ENCODE data around the gene NADSYN1. TPM values are rescaled to one million over a fixed set of nuclear protein-coding genes. Genes with fewer than 3 reads are reported as not detected.

The NADSYN1 gene
- total RNA-seq, 4 donors from 2014 or later = 54.2 to 85.9 (median 70.0) TPM

DNA sequence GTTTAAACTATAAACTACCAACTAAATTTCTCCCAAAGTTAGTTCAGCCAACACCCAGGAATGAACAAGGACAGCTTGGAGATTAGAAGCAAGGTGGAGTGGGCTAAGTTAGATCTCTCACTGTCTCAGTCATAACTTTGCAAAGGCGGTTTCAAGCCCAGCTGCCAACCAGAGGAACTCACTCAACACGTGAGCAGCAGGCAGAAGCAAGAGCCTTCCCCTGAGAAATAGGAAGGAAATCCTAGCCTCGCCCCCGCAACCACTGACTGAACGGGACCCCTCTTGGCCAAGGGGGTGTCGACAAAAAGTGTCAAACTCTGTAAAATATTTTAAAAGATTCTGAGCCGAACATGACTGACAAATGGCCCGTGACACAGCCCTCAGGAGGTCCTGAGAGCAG lies 90.9 kb downstream of the NADSYN1 start:
- peaks cover 0 to 3% (median 0%) of the 10 kb centered on the region in 4 donors for H3K4me1 ChIP-seq
- H3K27ac ChIP-seq = no peak overlapping the region
- H3K4me3 ChIP-seq = no peak overlapping the region
- H3K27me3 ChIP-seq = no peaks in the 10 kb centered on the region
- TF ChIP-seq EP300 (IDR thresholded peaks at IDR 0.05) = no peak
- TF ChIP-seq POLR2A (IDR thresholded peaks at IDR 0.05) = no peak
- TF ChIP-seq, protein P1, sequence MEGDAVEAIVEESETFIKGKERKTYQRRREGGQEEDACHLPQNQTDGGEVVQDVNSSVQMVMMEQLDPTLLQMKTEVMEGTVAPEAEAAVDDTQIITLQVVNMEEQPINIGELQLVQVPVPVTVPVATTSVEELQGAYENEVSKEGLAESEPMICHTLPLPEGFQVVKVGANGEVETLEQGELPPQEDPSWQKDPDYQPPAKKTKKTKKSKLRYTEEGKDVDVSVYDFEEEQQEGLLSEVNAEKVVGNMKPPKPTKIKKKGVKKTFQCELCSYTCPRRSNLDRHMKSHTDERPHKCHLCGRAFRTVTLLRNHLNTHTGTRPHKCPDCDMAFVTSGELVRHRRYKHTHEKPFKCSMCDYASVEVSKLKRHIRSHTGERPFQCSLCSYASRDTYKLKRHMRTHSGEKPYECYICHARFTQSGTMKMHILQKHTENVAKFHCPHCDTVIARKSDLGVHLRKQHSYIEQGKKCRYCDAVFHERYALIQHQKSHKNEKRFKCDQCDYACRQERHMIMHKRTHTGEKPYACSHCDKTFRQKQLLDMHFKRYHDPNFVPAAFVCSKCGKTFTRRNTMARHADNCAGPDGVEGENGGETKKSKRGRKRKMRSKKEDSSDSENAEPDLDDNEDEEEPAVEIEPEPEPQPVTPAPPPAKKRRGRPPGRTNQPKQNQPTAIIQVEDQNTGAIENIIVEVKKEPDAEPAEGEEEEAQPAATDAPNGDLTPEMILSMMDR (IDR thresholded peaks at IDR 0.05) = no peak
- peaks cover 0 to 8% (median 0%) of the 10 kb centered on the region in 3 donors for H3K36me3 ChIP-seq
- 51 to 54% methylated on average over 8 of the region's 8 CpGs for WGBS, 2 donors
- H3K9me3 ChIP-seq = peaks cover 0 to 8% (median 0%) of the 10 kb centered on the region in 4 donors
- no peak for DNase-seq (ENCODE audit: low spot score in 2 of 2)

DNA sequence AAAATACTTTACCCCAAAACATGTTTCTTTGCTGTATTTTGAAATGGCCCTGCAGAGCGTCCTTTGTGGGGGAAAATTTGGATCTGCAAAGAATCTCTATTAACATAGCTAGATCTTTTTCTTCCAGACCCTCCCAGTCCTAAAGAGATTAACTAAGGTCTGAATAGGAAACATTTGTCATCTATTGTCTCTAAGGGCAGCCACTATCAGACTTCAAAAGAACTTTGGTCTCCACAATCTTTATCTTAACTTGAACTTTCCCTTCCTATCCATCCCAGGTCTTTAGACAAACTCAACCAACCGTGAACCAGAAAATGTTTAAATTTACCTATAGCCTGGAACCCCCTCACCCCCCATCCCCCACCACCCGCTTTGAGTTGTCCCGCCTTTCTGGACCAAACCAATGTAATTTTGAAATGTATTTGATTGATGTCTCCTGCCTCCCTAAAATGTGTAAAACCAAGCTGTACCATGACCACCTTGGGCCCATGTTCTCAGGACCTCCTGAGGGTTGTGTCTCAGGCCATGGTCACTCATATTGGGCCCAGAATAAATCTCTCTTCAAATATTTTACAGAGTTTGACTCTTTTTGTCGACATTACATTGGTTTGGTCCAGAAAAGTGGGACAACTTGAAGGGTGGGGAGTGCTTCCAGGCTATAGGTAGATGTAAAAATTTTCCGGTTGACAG lies 91.7 kb downstream of the NADSYN1 start:
- TF ChIP-seq EP300 (IDR thresholded peaks at IDR 0.05) (no peak), POLR2A (IDR thresholded peaks at IDR 0.05) (no peak)
- TF ChIP-seq, protein P1 (IDR thresholded peaks at IDR 0.05) = no peak
- Histone ChIP-seq H3K4me3 (no peak overlapping the region), H3K27me3 (no peaks in the 10 kb centered on the region), H3K9me3 (peaks cover 0 to 8% (median 0%) of the 10 kb centered on the region in 4 donors), H3K27ac (no peak overlapping the region), H3K36me3 (peaks cover 0 to 8% (median 0%) of the 10 kb centered on the region in 3 donors), H3K4me1 (peaks cover 0 to 3% (median 0%) of the 10 kb centered on the region in 4 donors)
- DNase-seq (ENCODE audit: low spot score in 2 of 2) = no peak
- 87 to 88% methylated on average over 6 of the region's 6 CpGs for WGBS, 2 donors

DNA sequence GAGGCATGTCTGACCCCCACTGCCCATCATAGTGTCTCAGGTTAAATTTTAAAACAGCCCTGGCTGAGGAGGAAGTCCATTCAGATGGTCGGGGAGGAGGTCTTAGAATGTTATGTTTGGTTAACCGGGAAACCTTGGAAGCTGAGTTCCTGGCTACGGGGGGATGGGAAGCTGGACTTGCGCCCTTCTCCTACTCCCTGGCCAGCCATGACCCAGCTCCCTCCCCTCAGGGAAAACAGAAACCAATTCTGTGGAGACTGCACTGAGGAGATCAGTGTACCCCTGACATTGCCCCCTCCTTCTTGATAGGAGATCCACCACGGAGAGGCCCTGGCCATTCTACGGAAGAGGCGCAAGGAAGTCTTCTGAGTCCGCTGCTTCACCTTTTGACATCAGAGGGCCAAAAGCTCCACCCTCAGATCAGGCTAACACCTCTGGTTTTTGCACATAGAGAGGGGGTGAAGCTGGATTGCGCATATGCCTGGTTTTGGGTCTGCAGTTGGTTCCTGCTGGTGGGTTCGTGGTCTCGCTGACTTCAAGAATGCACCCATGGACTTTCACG lies 92.5 kb downstream of the NADSYN1 start:
- 93% methylated on average over 12 of the region's 12 CpGs for WGBS, 2 donors

DNA sequence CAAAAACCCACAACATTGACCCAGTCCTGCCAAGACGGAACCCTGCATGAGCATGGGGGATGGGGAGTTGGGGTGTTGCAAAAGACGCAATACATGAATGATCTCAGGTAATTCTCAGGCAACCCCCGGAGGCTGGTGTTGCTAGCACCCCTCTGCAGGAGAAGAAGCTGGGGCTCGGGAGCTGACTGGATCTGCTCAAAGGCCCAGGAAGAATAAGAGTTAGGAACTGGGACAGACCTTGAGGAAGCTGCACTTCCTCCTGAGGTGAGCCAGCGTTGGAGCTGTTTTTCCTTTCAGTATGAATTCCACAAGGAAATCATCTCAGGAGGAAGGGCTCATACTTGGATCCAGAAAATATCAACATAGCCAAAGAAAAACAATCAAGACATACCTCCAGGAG lies 95.1 kb downstream of the NADSYN1 start, which contains the start of gene KRTAP5-9:
Gene KRTAP5-9, plus strand, starts transcription at position 301 of the 400 bp plus-strand sequence. CDS start 238 bp downstream, outside the sequence.
- Histone ChIP-seq H3K36me3 (peaks cover 0 to 8% (median 0%) of the 10 kb centered on the region in 3 donors), H3K4me3 (no peak within 1 kb of the TSS), H3K27me3 (no peaks in the 10 kb centered on the region), H3K9me3 (peaks cover 0 to 8% (median 0%) of the 10 kb centered on the region in 4 donors), H3K4me1 (peaks cover 0 to 3% (median 0%) of the 10 kb centered on the region in 4 donors), H3K27ac (no peak within 1 kb of the TSS)
- no peak for DNase-seq (ENCODE audit: low spot score in 2 of 2)
- WGBS, 2 donors = 64 to 77% methylated on average over 5 of the region's 5 CpGs
- no peak for TF ChIP-seq EP300 (IDR thresholded peaks at IDR 0.05)

More for the DNA sequence above, 92.5 kb downstream of the NADSYN1 start:
- TF ChIP-seq POLR2A (IDR thresholded peaks at IDR 0.05) (no peak), EP300 (IDR thresholded peaks at IDR 0.05) (no peak)
- TF ChIP-seq, protein P1 (IDR thresholded peaks at IDR 0.05) = no peak
- Histone ChIP-seq H3K27me3 (no peaks in the 10 kb centered on the region), H3K27ac (no peak overlapping the region), H3K9me3 (peaks cover 0 to 8% (median 0%) of the 10 kb centered on the region in 4 donors), H3K4me3 (no peak overlapping the region), H3K36me3 (peaks cover 0 to 8% (median 0%) of the 10 kb centered on the region in 3 donors), H3K4me1 (peaks cover 0 to 3% (median 0%) of the 10 kb centered on the region in 4 donors)
- DNase-seq (ENCODE audit: low spot score in 2 of 2) = no peak

DNA sequence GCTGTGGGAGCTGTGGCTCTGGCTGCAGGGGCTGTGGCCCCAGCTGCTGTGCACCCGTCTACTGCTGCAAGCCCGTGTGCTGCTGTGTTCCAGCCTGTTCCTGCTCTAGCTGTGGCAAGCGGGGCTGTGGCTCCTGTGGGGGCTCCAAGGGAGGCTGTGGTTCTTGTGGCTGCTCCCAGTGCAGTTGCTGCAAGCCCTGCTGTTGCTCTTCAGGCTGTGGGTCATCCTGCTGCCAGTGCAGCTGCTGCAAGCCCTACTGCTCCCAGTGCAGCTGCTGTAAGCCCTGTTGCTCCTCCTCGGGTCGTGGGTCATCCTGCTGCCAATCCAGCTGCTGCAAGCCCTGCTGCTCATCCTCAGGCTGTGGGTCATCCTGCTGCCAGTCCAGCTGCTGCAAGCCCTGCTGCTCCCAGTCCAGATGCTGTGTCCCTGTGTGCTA lies 95.7 kb downstream of the NADSYN1 start:
- Histone ChIP-seq H3K4me3 (no peak overlapping the region), H3K36me3 (peaks cover 0 to 8% (median 0%) of the 10 kb centered on the region in 3 donors), H3K4me1 (peaks cover 0 to 3% (median 0%) of the 10 kb centered on the region in 4 donors), H3K27me3 (no peaks in the 10 kb centered on the region), H3K9me3 (peaks cover 0 to 8% (median 0%) of the 10 kb centered on the region in 4 donors), H3K27ac (no peak overlapping the region)
- no peak for DNase-seq (ENCODE audit: low spot score in 2 of 2)
- WGBS, 2 donors = 40 to 53% methylated on average over 2 to 3 of the region's 5 CpGs
- TF ChIP-seq, protein P1 (IDR thresholded peaks at IDR 0.05) = no peak
- TF ChIP-seq EP300 (IDR thresholded peaks at IDR 0.05) (no peak), POLR2A (IDR thresholded peaks at IDR 0.05) (no peak)

Small RNA genes lying within 50 kb of the gene (small RNA-seq; reads per million reads assigned to genes)
- not detected for gene MIR6754

Other genes starting within 250 kb of the NADSYN1 start
- gene SHANK2, start 200.6 kb upstream of the NADSYN1 start, total RNA-seq = 1 to 10 TPM in 3 of 4 donors, under 1 TPM in 1; 0.20 to 2.0 (median 1.4) TPM
- gene DHCR7, start 4.8 kb upstream of the NADSYN1 start, total RNA-seq = 10 to 100 TPM; 10.3 to 17.3 (median 14.8) TPM
- gene KRTAP5-7, start 74.1 kb downstream of the NADSYN1 start, total RNA-seq = 1 to 10 TPM in 1 of 4 donors, not detected in 3; 1.3 TPM
- 1 to 10 TPM in 1 of 4 donors, under 1 TPM in 1, not detected in 2; 0.63 to 2.8 TPM for gene KRTAP5-8, start 84.8 kb downstream of the NADSYN1 start, total RNA-seq
- 1 to 10 TPM in 1 of 4 donors, under 1 TPM in 2, not detected in 1; 0.59 to 2.1 (median 0.60) TPM for gene KRTAP5-9, start 95.2 kb downstream of the NADSYN1 start, total RNA-seq
- not detected for gene KRTAP5-10, start 112.4 kb downstream of the NADSYN1 start, total RNA-seq
- not detected for gene KRTAP5-11, start 129.7 kb downstream of the NADSYN1 start, total RNA-seq

Data from tibial nerve (tissue), 4 donors.